Activated CD4-positive, CD25-positive, alpha-beta regulatory T cell treated with anti-CD3 and anti-CD28 coated beads, Interleukin-2, amount 50 U/mL, for 24 hours (primary cell): Measurements from ENCODE around the gene ANKRD66.

Experiments
- ATAC-seq, 2 donors: fragments of 150-1000 bp; cut with Tn5 transposase; one replicate each; pipeline ENCODE4 v1.10.0; 2021; ENCODE audit warnings: mild to moderate bottlenecking in 1 of 2, moderate library complexity in 1 of 2

Gene ANKRD66

DNA sequence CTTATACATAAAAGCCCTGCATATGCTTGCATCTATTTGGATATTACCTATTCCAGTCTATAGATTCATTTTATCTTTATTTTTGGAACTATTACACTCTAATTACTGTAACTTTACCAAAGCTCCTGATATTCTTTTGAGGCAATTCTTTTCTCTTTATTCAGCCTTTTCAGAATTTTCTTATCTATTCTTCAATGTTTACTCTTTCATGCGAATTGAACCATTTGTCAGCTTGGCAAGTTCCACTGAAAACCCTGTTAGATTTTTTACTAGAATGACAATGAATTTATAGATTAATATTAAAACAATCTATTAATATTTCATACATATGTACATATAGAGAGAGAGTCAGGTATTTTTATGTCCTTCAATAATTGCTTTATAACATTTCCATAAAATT, 45.9 kb downstream of the ANKRD66 start:
- no peak for ATAC-seq

DNA sequence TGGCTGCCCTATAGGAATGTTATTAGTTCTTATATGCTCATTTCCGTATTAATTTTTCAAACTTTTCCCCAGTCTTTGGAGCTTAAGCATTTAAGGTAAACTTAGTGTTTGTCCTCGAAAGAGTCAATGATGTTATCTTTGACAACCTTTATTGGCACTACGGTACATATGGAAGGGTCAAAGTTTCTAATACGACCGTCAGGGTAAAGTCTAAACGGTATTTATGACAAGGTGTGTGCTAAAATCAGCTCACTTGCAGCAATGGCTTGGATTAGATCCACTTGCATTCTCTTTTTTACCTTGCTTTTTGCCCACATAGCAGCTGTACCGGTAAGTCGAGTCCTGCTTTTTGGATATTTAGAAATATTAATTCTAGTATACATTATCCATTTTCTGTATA, 46.4 kb downstream of the ANKRD66 start, which contains the start of gene MEP1A:
MEP1A (plus strand) TSS at position 252 of the 400 bp plus-strand sequence; CDS start at position 262, 10 bp downstream.
- no peak for ATAC-seq

DNA sequence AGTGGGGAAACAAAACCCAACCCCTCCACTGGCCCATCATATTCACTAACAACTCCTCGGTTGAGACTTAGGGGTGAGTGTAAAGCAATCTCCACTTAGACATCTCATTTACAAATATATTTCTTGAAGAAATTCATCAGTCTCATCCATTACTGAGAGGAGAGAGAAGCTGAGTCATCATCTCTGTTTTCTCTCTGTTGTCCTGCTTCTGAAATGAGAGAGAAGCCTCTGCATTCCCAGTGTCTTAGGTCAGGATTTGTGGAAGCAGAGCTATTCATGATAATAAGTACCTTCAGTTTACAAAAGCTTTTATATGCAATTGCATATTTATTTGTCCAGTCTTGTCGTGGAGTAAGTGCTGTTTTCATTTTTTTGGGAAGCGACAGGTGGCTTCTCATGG, 47.3 kb downstream of the ANKRD66 start:
- no peak for ATAC-seq

DNA sequence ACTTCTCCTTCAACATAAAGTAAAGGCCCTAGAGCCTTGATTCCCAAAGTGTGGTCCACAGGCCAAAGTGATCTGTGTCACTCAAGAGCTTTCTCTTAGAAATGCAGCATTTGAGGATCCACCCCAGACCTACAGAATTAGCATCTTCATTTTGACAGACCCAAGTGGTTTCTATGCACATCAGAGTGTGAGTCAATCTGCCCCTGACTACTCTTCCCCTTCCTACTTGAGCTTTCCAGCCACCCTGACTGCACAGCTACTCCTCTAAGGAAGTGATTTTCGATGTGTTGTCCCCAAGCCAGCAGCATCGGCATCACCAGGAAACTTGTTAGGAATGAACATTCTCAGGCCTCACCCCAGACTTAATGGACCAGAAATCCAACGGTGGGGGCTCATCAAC, 49.1 kb downstream of the ANKRD66 start:
- no peak for ATAC-seq

DNA sequence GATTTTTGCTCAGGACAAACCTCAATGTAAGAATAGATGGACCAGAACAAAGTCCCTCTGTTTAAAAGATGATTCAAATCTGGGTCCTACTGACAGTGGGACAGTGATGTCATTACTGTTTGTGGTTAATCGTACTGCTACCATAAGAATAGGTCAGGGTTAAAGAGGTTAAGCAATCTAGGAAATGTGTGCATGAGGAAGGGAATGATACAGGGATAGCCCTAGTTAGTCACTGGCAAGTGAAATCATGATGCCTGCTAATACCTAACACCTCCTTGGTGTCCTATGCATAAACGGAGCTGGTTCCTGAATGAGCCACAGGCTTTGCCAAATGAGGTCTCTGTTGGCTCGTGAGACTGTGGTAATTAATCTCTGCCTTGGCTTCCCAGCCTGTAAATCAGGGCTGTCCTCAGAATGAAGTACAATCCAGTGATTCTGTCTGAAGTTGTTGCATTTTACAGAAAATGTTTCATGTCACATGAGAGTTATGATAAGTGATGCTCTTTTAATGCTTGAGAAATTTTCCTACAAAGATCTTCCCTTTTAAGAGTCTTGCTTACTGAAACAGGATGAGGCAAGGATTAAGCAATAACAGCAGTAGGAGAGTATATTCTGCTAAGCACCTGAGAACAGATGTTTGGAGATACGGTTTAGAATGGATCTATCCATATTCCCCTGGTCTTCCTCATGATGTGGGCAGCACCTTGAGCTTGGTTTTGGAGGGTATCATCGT, 50.3 kb downstream of the ANKRD66 start:
- no peak for ATAC-seq

DNA sequence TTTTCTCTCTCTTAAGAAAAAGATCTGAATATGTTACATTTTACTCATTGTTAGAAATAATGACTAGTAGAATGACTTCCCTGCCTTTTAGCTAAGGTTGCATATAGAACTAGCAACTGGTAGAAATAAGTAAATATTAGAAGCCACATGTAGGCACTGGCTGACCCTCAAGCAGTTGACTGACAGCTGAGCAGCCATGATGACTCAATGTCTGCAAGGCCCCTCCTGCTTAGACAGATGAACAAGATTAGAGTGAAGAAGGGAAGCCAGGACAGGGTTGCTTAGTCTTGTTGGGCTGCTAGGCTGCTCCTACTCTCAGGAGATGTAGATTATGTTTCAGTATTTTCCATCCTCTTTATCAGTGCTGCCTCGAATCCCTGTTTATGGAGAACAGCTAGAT, 52.9 kb downstream of the ANKRD66 start:
- no peak for ATAC-seq

DNA sequence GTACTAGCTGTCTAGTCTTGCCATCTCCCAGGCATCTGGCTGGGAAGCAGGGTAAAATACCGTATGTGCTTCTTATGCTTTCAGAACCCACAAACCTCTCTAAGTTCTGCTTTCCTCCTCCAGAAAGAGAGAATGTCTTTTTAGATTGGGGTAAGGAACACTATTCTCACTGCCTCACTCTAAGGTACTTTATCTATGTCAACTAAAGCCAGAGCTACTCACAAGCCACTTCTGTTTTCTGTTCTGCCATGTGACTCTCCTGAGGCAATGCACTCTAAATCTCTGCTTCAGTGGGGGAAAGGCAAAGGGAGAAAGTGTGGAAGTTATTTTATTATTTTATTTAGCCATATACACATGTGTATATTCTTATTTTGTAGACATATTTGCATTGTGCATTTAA, 62.1 kb downstream of the ANKRD66 start:
- ATAC-seq = no peak
